HEK293 (cell line): Measurements from ENCODE around the gene SLC26A1.
A peak's percentile ranks its signal among the peaks of the same experiment; 100 is the strongest.

ENCODE experiments used
- CTCF ChIA-PET: fragments of 350-600 bp; formaldehyde crosslinking; extraction: SDS; loops from one replicate; lab custom pipeline; 2021; ENCODE audit warnings: antibody characterized with exemption; lab: Yijun Ruan, JAX
- POLR2A ChIA-PET: fragments of 300-600 bp; formaldehyde crosslinking; extraction: SDS; loops from one replicate; lab custom pipeline; 2020; ENCODE audit warnings: antibody characterized with exemption, inconsistent platforms; lab: Yijun Ruan, JAX
- H3K27ac ChIP-seq: fragments of 200-500 bp; sonication (Bioruptor generic); 2 replicates; pipeline ENCODE4 v1.5.1; 2014; ENCODE audit warnings: low read depth, low read length, control low read depth, inconsistent platforms; ENCODE audit errors: extremely low read depth
- H3K36me3 ChIP-seq, 2 experiments: fragments of 200-500 bp in 1 of 2; sonication (Bioruptor generic) in 1 of 2; 1 replicate in 1 of 2; 2 replicates in 1 of 2; pipeline ENCODE4 v1.5.1; 2014 to 2017; ENCODE audit warnings: inconsistent platforms in 2 of 2, low read length in 2 of 2; ENCODE audit not compliant: control insufficient read depth in 2 of 2, insufficient read depth in 1 of 2
- H3K4me1 ChIP-seq: fragments of 200-500 bp; sonication (Bioruptor generic); 2 replicates; pipeline ENCODE4 v1.5.1; 2014; ENCODE audit warnings: mild to moderate bottlenecking, low read length, inconsistent platforms; ENCODE audit not compliant: control insufficient read depth, insufficient read depth
- H3K4me3 ChIP-seq: 2 replicates; pipeline ENCODE4 v1.5.1; 2011; ENCODE audit warnings: low read depth, mild to moderate bottlenecking, control low read depth, low read length, moderate library complexity
- H3K9me3 ChIP-seq: fragments of 200-500 bp; sonication (Bioruptor generic); 2 replicates; pipeline ENCODE4 v1.5.1; 2014; ENCODE audit warnings: low read depth, low read length, inconsistent platforms; ENCODE audit not compliant: control insufficient read depth, insufficient read depth
- GLI2 ChIP-seq: fragments of 450-650 bp; formaldehyde crosslinking; IDR thresholded peaks from 2 replicates; pipeline ENCODE4; 2017; ENCODE audit warnings: missing biosample characterization, missing genetic modification characterization, low read depth, borderline replicate concordance
- GLIS1 ChIP-seq: fragments of 450-650 bp; formaldehyde crosslinking; IDR thresholded peaks from 2 replicates; pipeline ENCODE4 v1.5.1; 2016; ENCODE audit warnings: missing biosample characterization, missing genetic modification characterization
- GLIS2 ChIP-seq: fragments of 450-650 bp; formaldehyde crosslinking; IDR thresholded peaks from 2 replicates; pipeline ENCODE4 v1.5.1; 2016; ENCODE audit warnings: missing biosample characterization, missing genetic modification characterization
- HIC1 ChIP-seq: fragments of 450-650 bp; formaldehyde crosslinking; IDR thresholded peaks from 2 replicates; pipeline ENCODE4 v1.5.1; 2016; ENCODE audit warnings: missing biosample characterization, missing genetic modification characterization
- MYNN ChIP-seq: fragments of 450-650 bp; formaldehyde crosslinking; IDR thresholded peaks from 2 replicates; pipeline ENCODE4 v1.5.1; 2016; ENCODE audit warnings: missing biosample characterization, missing genetic modification characterization, borderline replicate concordance
- SETDB1 ChIP-seq: IDR thresholded peaks from one replicate; pipeline ENCODE4 v1.6.1; 2017; ENCODE audit warnings: mild to moderate bottlenecking, low read length, moderate library complexity, mixed read lengths; ENCODE audit not compliant: insufficient read length
- ZEB2 ChIP-seq: fragments of 450-650 bp; formaldehyde crosslinking; IDR thresholded peaks from 2 replicates; pipeline ENCODE4 v1.5.1; 2016; ENCODE audit warnings: missing biosample characterization, missing genetic modification characterization
- ZNF157 ChIP-seq: fragments of 450-650 bp; formaldehyde crosslinking; IDR thresholded peaks from 2 replicates; pipeline ENCODE4 v1.5.1; 2016; ENCODE audit warnings: missing biosample characterization, missing genetic modification characterization
- ZNF221 ChIP-seq: fragments of 450-650 bp; formaldehyde crosslinking; IDR thresholded peaks from 2 replicates; pipeline ENCODE4 v1.5.1; 2017; ENCODE audit warnings: missing biosample characterization, missing genetic modification characterization, borderline replicate concordance
- ZNF23 ChIP-seq: fragments of 450-650 bp; formaldehyde crosslinking; IDR thresholded peaks from 2 replicates; pipeline ENCODE4 v1.5.1; 2016; ENCODE audit warnings: missing biosample characterization, missing genetic modification characterization, borderline replicate concordance
- ZNF280C ChIP-seq: fragments of 450-650 bp; formaldehyde crosslinking; IDR thresholded peaks from 2 replicates; pipeline ENCODE4 v1.5.1; 2016; ENCODE audit warnings: missing biosample characterization, missing genetic modification characterization
- ZNF324 ChIP-seq: fragments of 450-650 bp; formaldehyde crosslinking; IDR thresholded peaks from 2 replicates; pipeline ENCODE4 v1.5.1; 2016; ENCODE audit warnings: missing biosample characterization, missing genetic modification characterization
- ZNF394 ChIP-seq: fragments of 450-650 bp; formaldehyde crosslinking; IDR thresholded peaks from 2 replicates; pipeline ENCODE4 v1.5.1; 2016; ENCODE audit warnings: missing biosample characterization, missing genetic modification characterization, mild to moderate bottlenecking, moderate library complexity, borderline replicate concordance
- ZNF501 ChIP-seq: fragments of 450-650 bp; formaldehyde crosslinking; IDR thresholded peaks from 2 replicates; pipeline ENCODE4 v1.5.1; 2016; ENCODE audit warnings: missing biosample characterization, missing genetic modification characterization
- ZNF624 ChIP-seq: fragments of 450-650 bp; formaldehyde crosslinking; IDR thresholded peaks from 2 replicates; pipeline ENCODE4 v1.5.1; 2017; ENCODE audit warnings: missing biosample characterization, missing genetic modification characterization
- ZNF654 ChIP-seq: fragments of 450-650 bp; formaldehyde crosslinking; IDR thresholded peaks from 2 replicates; pipeline ENCODE4 v1.5.1; 2016; ENCODE audit warnings: low read depth, missing biosample characterization, missing genetic modification characterization
- ZNF704 ChIP-seq: fragments of 450-650 bp; formaldehyde crosslinking; IDR thresholded peaks from 2 replicates; pipeline ENCODE4 v1.5.1; 2016; ENCODE audit warnings: missing biosample characterization, missing genetic modification characterization
- ZSCAN4 ChIP-seq: fragments of 450-650 bp; formaldehyde crosslinking; IDR thresholded peaks from 2 replicates; pipeline ENCODE4 v1.5.1; 2017; ENCODE audit warnings: missing biosample characterization, missing genetic modification characterization

Gene SLC26A1

GRCh38 chr4:1026115-1026514 lies 32.9 kb upstream of the SLC26A1 start (continued):
- TF ChIP-seq GLIS1 (tag by site-specific recombination) = 0 out of 2 replicates have a peak, but pooled peaks have one; percentile 31

- Histone ChIP-seq H3K27ac (no peak overlapping the region), H3K4me3 (no peak overlapping the region), H3K9me3 (no peaks in the 10 kb centered on the region), H3K36me3 (peaks cover 0 to 21% of the 10 kb centered on the region in 2 experiments; a peak in 1 of 3 replicates), H3K4me1 (no peaks in the 10 kb centered on the region)
- ChIA-PET CTCF (no interaction called here), POLR2A (no interaction called here)
- no peak for TF ChIP-seq ZNF280C
- 0 out of 2 replicates have a peak, but pooled peaks have one; percentile 44 for TF ChIP-seq ZSCAN4
- no peak for TF ChIP-seq ZNF704 (tag by site-specific recombination)
- no peak for TF ChIP-seq ZNF501
- no peak for TF ChIP-seq ZEB2 (tag by site-specific recombination)
- TF ChIP-seq GLI2 (tag by site-specific recombination) = no peak
- peak; percentile 23; the same call in 1 of the 2 replicates for TF ChIP-seq HIC1 (tag by site-specific recombination)
- TF ChIP-seq ZNF324 = no peak
- TF ChIP-seq ZNF23 (tag by site-specific recombination) = no peak
- no peak for TF ChIP-seq ZNF624 (tag by site-specific recombination)
- no peak for TF ChIP-seq ZNF221 (tag by site-specific recombination)
- TF ChIP-seq ZNF157 = peak; percentile 79
- TF ChIP-seq ZNF394 (tag by site-specific recombination) = no peak
- no peak for TF ChIP-seq SETDB1
- no peak for TF ChIP-seq MYNN (tag by site-specific recombination)
- no peak for TF ChIP-seq ZNF654 (tag by site-specific recombination)
- peak; percentile 23; the same call in 1 of the 2 replicates for TF ChIP-seq GLIS2 (tag by site-specific recombination)
Observed at GRCh38 chr4:1024882-1025545, 31.8 kb upstream of the SLC26A1 start.
